HG03159 (cell line): ENCODE measurements around the gene NAA11.
"Not testable (repeated sequence)": the region's sequence is repeated elsewhere in the genome, so short reads cannot be mapped to it uniquely, and the experiment has no call there.

Source experiments
- ATAC-seq: cut with Tn5 transposase; IDR thresholded peaks from one replicate; pipeline ENCODE4 v1.9.1; 2021; ENCODE audit warnings: mild to moderate bottlenecking, moderate library complexity; ENCODE audit not compliant: unreplicated experiment

The NAA11 gene

DNA sequence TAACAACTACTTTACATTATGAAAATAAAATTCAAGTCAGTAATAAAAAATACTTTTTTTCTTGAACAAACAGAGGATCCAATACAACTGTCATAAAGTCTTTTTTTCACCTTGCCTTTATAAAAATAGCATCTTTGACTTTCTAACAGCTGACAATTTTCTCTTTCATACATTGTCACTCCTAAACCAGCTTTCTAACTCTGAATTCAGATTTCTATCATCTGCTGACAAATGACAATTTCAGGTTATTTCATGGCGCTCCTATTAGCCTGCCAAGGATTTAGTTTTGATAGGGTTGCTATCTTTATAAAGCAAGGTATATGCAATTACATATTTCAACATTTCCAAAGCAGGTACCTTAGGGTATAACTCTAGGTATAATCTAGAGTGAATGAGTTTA is 14.6 kb downstream of the NAA11 start:
- no peak for ATAC-seq

DNA sequence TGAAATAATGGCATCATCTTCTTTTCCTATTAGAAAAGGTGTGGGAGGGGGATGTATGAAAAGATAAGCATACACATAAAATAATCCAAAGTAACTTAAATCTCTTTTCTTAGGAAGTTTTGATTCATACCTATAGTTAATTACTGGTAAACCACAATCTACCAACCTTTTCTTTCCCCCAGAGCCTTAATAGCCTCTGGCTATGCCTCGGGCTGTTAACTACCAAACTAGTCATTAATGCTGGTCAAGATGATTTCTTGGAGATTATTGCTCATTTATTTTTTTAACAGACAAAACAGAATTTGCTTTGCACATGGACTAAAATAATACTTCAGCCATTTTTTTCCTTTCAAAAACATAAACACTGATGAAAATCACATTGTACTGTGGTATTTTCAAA is 16.9 kb downstream of the NAA11 start:
- no peak for ATAC-seq

DNA sequence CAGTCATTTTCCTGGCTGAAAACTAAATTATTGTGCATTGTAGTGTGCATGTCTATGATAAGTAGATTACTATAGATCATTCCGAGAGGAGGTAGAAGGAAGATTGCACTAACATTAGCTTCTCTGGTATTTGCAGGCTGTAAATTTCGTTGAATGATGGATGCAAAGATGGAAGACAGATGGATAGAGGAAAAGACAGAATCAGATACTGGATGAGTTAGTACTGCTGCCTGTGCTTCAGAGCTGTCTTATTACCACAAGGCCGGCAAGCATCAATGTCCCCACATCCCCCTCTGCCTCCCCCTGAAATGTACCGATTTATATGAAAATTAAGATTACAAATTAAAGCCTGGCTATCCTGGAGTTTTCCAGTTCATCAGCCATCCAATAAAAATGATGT is 17.7 kb downstream of the NAA11 start:
- ATAC-seq = no peak

DNA sequence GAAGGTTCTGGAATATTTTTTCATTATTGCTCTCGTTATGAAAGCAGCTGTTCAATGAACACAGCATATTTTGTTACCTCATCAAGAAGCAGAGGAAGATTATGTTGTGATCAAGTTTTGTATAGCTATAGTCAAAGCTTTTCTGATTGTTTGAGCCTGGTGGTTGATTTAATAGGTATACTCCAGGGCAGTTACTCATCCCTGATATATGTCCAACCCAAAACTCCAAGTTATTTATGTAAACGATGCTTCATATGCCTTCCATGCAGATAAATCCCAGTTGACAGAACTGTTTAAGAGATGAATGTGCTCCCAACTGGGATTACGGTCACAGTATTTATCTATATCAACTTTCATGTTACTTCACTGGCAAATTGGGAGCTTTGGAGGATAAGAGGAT is 19.1 kb downstream of the NAA11 start:
- ATAC-seq = no peak

DNA sequence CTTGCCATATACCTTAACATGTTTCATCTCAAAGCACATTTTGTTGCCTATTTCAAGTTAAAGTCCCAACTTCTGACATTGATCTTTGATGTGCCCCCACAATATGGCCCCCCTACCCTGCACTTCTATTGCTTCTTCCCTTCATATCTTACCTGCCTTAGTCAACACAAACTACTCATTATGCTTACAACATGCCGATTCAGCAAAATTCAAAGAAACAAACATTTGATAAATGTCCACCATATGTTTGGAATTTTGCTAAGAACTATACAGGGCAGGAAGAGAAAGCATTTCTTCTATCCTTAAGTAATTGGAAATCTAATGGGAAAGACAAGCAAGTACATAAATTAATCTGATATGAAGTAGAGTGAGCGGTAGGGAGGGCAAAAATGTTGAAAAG is 25.6 kb downstream of the NAA11 start:
- ATAC-seq = no peak

DNA sequence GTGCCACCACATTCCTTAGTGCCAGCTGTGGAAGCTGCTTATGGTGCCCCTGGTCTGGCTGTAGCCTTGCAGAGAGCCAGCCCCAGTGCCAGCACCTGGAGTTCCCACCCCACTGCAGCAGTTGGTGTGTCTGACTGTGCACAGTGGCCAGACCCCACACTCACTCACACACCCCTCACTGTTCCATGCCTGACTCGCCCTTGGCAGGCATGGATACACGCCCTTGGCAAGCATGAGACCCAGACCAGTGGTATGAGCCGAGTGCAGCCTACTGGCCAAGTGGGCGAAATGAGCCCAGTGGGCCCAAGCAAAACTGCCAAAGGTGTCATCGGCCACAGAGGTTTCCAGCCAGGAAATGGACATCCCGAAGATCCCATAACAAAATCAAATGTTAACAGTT is 27.4 kb downstream of the NAA11 start:
- ATAC-seq = no peak

DNA sequence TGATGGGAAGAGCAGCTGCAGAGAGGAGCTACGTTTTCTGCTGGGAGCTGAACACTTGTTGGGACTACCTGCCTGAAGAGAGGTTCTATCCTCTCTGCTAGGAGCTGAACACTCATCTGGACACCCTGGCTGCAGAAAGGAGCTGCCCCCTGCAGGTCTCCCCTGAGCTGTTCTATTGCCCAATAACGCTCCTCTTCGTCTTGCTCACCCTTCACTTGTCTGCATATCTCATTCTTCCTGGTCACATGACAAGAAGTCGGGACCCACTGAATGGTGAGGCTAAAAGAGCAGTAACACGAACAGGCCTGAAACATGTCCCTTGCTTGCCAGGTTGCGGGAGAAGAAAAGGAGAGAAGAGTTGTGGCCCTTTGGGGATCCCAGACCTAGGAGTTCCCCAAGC is 27.8 kb downstream of the NAA11 start:
- no peak for ATAC-seq

DNA sequence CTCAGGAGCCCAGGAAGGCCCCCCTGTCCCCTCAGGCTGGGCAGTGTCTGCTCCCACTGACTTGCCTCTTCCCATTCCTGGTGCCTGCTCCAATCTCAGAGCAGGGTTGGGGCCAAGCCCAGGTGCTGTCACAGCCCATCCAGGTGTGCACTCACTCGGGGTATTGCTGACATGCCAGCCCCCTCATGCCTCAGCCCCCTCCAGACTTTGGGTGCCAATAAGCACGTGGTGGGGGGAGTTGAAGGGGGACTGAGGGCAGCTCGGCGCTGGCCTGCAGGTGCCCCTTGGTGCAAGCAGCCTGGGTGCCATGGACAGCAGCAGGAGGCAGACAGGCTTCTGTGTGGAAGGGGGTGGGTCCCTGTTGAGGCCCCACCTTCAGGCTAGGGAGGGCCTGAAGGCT is 28.4 kb downstream of the NAA11 start:
- ATAC-seq = no peak

DNA sequence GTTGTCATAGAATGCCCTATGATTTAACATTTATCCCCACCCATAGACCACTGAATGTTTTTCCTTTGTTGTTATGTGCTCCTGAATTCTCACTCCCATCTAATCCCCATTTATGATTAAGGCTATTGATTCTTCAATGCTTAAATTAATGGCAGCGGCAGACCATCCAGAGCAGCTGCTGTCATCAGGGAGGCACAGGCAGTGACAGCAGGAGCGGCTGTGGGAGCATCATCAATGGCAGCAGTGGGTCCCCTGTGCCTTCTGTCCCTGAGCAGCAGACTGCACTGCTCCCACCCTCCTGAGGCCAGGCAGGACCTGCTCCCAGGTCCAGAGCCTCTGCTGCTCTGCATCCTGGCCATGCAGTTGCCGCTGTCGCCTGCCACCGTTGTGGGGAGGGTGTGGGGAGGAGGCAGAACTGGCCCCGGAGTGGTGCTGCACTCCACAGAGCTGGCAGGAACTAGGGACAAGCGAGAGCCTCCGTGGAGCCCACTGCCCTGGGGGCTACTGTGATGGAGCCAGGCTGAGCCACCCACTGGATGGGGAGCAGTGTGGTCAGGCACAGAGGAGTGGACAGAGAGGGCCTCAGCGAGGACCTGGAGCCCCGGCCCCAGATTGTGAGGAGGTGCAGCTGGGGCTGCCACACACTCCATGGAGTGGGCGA is 29.0 kb downstream of the NAA11 start:
- no peak for ATAC-seq

DNA sequence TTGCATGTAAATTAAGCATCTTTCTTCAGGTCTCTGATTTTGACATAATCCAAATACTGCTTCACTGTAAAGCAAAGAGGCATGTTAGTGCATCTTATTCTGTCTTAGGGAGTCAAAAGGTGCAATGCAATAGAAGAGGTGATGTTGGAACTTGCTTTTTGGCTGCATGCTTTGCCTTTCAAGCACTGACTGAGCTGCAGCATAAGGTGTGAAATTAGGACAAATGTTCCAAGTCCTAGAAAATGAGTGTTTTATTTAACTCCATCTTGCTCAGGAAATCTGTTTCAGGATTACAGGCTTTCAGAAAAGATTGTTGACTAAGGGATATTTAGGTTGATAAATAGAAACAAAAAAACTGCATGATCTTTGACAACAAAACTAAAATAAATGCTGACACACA is 30.8 kb downstream of the NAA11 start:
- no peak for ATAC-seq

DNA sequence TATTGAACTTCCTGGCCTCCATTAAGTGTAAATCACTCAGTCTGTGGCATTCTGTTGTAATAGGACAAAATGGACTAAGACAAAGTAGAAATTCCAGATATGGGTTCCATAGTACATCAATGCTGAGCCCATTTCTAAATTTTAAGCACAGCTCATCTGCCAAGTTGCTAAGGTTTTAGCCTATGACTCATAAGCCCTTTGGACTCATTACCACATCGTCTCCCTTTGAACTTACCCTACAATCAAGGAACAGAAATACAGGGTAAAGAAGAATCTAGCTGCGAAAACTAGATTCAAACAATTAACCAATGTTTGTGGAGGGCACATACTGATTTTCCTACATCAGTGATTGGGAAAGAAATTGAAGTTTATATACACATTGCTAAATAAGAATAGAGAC is 31.8 kb downstream of the NAA11 start:
- ATAC-seq = no peak

DNA sequence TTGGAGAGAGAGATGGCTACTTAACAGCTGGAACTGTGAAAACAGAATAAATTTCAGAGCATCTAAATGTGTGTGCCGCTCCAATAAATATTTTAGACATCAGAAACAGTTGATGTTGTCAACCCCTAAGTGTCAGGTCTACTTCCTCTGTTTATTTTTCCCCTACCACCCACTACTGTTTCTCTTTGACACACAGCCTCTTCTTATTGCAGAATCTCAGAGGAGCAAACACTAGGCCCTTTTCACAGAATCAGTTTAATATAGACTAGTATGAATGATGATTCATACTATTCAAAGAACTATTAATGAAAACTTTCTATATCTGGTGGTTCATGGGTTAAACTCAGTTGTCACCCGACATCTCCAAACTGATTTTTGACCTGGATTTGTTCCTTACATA is 33.9 kb downstream of the NAA11 start:
- ATAC-seq = no peak

DNA sequence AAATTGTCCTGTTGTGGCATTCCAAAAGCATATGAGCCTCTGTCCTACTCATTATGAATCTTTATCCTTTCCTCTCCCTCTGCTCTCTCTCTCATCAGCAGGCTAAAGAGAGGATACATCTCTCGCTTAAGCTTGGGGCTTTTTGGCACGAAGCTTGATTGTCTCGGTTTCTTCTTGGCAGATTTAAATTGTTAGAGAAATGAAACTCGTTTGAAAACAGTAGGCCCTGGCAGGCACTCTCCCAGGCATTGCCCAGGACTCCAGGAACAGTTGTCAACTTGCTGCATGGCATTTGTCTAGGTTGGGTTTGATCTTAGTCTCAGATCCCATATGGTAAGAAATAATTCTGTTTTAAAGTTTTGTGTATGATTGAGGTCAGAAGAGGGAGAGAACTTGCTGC is 35.5 kb downstream of the NAA11 start:
- ATAC-seq = no peak

DNA sequence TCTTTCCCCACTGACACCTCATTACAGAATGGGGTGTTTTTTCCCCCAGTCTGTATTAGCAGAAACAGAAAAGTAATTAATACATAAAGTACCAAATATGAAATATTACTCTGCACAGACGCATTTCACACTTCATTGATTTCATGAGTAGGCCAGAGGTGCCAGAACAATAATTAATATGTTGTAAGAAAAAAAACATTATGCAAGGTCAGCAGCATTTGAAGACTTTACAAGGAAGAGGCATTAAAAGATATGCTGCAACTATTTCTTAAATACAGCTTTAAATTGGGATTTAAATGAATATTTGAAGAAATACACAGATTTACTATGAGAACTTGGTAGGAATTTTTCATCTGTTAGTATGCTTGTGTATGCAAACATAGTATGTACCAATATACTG is 37.7 kb downstream of the NAA11 start:
- no peak for ATAC-seq

DNA sequence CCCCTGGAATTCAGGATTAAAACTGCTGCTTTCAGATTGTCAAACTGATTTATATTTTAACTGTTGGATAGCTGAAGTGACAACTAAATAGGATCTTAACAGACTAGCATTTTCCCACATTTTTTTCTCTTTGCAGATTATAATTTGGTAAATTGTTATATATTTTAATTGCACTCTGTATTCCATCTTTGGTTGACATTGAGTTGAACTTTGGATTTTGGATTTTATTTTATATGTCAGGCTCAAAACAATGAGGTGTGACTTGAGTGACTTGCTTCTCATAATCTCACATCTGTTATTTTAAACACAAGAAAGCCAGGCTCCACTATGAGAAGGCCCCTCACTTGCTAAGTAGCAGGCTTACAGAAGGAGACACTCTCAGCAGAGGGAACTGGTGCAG is 38.1 kb downstream of the NAA11 start:
- ATAC-seq = no peak

DNA sequence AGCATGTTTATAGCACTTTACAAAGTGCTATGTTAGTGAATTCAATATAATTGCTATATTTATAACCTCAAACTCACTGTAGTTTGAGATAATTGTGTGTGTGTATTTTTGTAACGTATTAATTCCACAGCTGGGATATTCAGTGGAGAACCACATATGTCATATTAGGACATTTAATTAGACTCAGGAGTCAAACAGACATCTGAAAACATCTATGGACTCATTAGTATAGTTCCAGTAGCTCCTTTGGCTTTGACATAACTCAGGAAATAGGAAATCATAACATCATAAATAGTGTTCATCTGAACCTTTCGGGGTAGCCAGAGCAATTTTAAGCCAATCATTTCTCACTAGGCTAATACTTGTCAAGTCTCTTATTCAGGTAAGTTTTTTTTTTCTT is 38.8 kb downstream of the NAA11 start:
- ATAC-seq = no peak

DNA sequence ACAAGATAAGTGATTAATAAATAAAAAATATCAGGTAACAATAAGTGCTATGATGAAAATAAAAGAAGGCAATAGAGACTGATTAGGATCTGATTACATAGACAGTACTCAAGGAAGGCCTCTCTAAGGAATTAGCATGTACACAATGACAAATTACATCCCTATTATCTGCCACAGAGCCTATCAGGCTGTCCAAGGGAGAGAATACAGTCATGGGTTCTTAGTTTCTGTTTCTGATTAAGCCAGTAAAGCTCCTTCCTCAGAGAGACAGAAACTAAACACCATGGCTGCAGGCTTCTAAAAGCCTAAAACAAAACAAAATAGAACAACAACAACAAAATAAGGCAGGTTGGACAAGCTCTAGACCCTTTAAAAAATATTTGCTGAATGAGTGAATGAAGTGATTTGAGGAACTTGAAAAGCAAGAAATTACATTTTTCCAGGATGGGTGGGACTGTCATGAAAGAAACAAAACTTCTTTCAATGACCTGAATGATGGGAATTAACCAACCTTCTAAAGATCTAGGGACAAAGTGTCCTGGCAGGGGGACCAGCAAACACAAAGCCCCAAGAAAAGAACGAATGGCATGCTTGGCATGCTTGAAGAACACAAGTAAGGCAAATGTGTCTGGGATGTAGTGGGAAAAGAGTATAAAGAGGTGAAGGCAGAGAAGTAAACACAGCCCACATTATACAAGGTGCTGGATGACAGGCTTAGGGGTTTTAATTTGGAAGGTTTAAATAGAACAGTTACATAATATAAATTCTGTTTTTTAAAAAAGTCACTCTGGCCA is 44.1 kb downstream of the NAA11 start:
- ATAC-seq = no peak

DNA sequence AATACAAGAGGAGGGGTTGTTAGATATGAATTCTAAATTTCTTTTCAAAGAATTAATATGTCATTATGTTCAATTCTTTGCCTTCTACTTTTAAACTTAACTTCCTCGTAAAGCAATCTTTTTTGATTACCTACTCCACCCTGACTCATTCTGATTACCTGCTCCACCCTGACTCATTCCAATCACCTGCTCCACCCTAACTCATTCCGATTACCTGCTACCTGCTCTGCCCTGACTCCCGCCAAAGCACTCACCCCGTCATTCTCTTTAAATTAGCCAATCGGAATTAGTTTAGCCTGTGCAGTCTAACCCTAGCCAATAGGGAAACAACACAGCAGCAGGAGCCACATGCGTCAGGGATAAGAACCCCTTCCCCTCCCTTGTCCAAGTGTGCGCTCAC is 48.4 kb downstream of the NAA11 start:
- not testable (repeated sequence) for ATAC-seq

DNA sequence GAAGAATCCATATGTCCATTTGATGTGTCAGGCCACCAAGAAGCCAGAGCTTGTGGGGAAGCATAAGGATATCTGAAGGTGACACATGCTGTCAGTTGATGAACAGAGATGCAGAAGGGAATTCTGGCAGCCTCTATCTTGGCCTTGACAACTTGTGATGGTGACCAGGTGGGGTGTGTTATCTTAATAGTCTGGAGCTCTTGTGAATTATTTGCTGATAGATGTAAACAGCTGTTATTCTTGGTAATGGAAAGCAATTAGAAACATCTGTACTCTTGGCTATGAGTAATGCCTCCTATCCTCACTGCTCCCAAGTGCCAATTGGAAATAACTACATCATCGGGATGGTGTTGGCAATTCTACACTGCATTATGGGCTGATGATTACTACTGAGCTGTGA is 51.9 kb downstream of the NAA11 start:
- no peak for ATAC-seq

DNA sequence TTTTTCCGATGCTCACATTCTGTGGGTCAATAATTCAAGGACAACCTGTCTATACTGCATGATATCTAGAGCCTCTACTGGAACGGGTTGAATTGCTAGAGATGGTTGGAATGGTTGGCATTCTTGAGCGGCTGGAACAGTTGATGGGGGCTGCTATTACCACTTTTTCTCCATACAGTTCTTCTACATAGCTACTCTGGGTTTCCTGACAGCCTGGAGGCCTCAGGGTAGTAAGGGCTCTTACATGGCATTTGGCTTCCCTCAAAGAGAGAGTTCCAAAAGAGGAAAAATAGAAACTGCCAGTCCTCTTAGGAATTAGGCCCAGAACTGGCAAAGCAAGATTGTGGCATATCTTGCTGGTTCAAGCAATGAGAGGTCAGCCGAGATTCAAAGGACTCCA is 53.1 kb downstream of the NAA11 start:
- ATAC-seq = no peak

DNA sequence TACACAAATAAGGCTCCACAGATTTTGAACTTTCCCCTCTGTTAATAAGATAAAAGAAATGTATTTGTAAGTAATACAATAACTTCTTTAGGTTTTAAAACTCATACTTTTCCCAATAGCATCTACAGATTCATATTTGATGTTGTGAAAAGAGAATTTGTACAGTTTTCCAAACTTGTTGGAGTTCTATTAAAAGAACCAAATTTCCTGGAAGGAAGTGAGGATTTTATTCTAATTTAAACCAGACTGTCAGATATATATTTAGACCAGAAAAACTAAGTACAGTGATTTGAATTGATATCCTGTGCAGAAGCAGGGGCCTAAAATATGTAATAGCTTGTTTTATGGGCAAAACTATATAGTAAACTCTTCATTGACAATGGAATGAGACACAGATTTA is 53.7 kb downstream of the NAA11 start:
- ATAC-seq = no peak

DNA sequence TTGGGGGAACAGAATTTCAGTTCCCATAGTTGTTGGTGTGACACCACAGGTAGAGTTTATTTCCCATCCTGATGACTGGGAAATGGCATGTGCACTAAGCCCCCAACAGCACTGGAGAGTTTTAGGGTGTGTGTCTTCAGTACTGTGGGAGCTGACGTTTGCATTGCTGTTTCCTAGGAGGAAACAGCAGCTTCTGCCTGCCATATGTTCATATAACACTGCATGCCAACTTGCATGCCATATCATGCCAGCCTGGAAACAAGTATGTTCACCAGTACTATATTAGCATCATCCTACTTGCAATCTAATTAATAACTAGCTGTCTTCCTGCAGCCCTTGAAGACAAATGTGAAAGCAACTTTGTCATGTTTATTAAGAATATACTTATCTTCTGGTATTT is 58.2 kb downstream of the NAA11 start:
- ATAC-seq = no peak
